Measurements from ENCODE around the gene CACNA2D2. TPM values are rescaled to one million over a fixed set of nuclear protein-coding genes. Genes with fewer than 3 reads are reported as not detected.

CACNA2D2 gene
- total RNA-seq, 1 donor from 2014 or later: 0.52 TPM

DNA sequence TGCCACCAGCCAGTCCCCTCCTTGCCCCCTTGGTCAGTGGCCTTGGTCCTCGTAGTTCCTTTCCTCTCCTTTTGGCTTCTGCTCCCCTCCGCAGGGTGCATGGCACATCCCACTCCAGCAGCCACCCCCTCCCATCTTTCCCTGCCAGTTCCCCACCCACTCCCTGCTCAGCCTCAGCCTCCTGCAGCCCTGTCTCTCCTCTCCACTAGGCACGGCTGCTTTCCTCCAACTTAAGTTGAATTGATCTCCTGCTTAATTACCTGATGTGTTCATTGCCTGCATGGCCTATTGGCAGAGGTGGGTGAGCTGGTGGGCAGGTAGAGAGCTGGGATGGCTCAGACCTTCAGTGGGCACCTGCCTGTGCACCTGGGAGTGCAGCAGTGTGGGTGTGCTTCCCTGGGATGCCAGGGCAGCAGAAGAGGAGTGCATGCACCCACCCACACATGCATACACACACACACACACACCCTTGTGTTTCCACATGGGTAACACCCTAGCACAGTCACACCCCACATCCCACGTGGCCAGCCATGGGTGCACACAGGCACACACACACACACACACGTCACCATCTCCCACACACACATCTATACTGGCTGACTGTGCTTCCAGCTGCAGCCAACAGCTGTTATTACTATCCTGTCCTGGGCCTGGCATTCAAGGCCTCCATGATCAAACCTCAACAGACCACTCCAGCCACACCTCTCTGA, 33.2 kb upstream of the CACNA2D2 start:
- no peaks in the 10 kb centered on the region for H3K4me1 Mint-ChIP-seq (ENCODE audit: low read depth)
- intact Hi-C loops (cut with micrococcal nuclease): no loop called here
- no peaks in the 10 kb centered on the region for H3K9me3 Mint-ChIP-seq
- H3K4me3 Mint-ChIP-seq: no peak overlapping the region
- DNase-seq (ENCODE audit: low spot score): no peak
- no peaks in the 10 kb centered on the region for H3K36me3 Mint-ChIP-seq (ENCODE audit: low read depth)
- H3K27ac Mint-ChIP-seq: no peak overlapping the region
- peaks cover 40% of the 10 kb centered on the region for H3K27me3 Mint-ChIP-seq (ENCODE audit: insufficient read depth)

DNA sequence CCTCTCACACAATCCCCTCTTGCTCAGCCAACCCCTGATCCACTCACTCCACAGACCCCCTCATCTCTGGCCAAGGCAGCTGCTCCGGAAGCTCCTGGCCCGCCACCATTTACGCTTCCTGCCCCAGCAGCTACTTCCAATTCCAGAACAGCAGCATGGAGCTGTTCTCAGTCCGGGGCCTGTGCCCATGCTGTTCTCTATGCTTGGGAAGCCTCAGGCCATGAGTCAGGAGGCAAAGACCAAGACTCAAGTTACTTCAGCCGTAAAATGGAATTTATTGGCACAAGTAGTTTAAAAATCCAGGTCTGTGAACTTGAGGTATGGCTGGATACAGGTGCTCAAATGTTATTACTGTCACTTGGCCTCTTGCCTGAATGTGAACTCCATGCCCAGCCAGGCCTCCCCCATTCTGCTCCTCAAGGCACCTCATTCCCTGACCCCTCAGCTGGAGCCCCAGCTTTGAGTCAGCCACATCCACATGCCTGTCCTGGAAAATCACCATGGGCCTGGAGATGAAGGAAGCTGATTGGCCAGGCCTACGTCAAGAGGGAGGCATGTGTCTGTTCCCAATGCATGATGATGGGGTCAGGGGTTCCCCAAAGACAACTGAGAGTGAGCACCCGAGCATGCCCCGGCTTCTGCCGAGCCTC, 31.4 kb upstream of the CACNA2D2 start:
- Mint-ChIP-seq H3K27ac (no peak overlapping the region), H3K4me3 (no peak overlapping the region), H3K4me1 (ENCODE audit: low read depth) (no peaks in the 10 kb centered on the region), H3K36me3 (ENCODE audit: low read depth) (no peaks in the 10 kb centered on the region), H3K27me3 (ENCODE audit: insufficient read depth) (peaks cover 52% of the 10 kb centered on the region), H3K9me3 (no peaks in the 10 kb centered on the region)
- DNase-seq (ENCODE audit: low spot score): no peak
- intact Hi-C loops (cut with micrococcal nuclease): no loop called here

DNA sequence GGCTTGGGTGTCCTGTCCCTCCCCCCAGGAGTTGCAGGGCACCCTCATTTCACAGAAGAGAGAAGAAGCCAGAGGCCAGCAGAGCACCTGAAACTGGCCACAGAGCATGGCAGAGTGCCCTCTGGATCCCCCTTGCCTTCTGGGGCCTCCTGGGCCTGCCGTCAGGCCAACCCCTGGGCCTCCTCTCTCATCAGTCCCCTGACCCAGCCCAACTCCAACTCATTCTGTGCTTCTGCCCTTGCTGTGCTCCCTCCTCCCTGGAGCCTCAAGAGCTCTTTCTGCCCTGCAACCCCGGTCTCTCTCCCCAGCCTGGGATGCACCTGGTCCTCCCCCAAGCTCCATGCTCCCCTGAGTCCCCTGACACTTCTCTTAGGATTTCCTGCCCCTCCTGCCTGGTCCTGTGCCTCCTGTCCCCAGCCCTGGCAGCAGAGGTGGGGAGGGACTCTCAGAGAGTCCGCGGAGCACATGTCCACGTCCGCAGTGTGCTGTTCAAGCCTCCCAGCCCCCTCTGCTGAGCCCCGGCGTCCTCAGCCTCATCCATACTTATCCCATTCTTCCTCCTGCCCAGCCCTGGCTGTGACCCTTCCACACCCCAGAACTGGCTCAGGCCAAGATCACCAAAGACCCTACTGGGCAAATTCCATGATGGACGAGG, 30.5 kb upstream of the CACNA2D2 start:
- Mint-ChIP-seq H3K27me3 (ENCODE audit: insufficient read depth) (peaks cover 54% of the 10 kb centered on the region), H3K4me3 (no peak overlapping the region)

DNA sequence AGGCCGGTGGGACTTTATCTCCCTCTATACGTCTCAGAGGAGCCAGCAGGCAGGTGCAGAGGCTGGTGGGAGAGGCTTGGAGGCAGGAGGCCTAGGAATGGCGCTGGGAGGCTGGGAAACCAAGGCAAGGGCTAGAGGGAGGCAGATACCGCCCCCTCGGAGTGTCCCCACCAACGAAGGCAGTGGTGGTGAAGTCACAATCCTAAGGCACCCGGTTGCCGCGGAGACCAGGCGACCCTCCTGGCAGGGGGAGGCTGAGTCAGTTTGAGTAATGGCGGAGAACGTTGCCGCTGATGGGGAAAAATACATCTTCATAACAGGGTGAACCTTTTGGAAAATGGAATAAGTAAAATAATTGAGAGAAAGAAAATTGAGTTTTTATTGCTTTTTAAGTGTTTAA, 29.9 kb upstream of the CACNA2D2 start:
- peaks cover 55% of the 10 kb centered on the region for H3K27me3 Mint-ChIP-seq (ENCODE audit: insufficient read depth)
- H3K4me3 Mint-ChIP-seq: no peak overlapping the region
- no peaks in the 10 kb centered on the region for H3K4me1 Mint-ChIP-seq (ENCODE audit: low read depth)
- intact Hi-C loops (cut with micrococcal nuclease): no loop called here
- H3K9me3 Mint-ChIP-seq: no peaks in the 10 kb centered on the region
- no peak for DNase-seq (ENCODE audit: low spot score)
- H3K27ac Mint-ChIP-seq: no peak overlapping the region
- H3K36me3 Mint-ChIP-seq (ENCODE audit: low read depth): no peaks in the 10 kb centered on the region

More for the DNA sequence above, 30.5 kb upstream of the CACNA2D2 start:
- H3K36me3 Mint-ChIP-seq (ENCODE audit: low read depth): no peaks in the 10 kb centered on the region
- DNase-seq (ENCODE audit: low spot score): no peak
- H3K4me1 Mint-ChIP-seq (ENCODE audit: low read depth): no peaks in the 10 kb centered on the region
- no peak overlapping the region for H3K27ac Mint-ChIP-seq
- H3K9me3 Mint-ChIP-seq: no peaks in the 10 kb centered on the region
- intact Hi-C loops (cut with micrococcal nuclease): no loop called here

DNA sequence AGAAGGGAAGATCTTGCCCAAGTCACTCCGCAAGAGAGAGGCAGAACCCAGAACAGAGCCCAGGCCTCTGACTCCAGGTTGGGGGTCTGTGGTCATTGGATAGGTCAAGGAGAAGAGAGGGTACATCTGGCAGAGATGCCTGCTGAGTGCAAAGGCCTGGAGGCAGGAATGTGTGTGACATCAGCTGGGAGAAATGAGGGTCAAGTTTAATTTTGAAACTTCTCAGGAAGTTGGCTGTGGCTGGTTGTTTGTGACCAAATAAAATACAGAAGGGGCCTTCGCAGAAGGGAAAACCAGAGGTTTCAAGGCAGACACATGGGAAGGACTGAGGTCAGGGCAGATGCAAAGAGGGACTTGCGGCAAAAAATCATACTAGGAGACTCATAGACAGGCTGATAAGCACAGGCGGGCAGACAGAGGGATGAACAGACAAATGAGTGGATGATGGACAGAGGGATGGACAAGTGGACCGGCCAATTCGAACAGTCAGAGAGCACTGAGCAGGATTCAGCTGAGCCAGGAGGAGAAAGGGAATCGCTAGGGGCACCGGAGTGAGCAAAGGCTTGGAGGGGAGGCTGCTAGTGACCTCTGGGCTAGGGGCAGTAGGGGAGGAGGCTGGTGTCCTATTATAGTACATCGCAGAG, 28.8 kb upstream of the CACNA2D2 start:
- H3K4me3 Mint-ChIP-seq: no peak overlapping the region
- no peaks in the 10 kb centered on the region for H3K9me3 Mint-ChIP-seq

DNA sequence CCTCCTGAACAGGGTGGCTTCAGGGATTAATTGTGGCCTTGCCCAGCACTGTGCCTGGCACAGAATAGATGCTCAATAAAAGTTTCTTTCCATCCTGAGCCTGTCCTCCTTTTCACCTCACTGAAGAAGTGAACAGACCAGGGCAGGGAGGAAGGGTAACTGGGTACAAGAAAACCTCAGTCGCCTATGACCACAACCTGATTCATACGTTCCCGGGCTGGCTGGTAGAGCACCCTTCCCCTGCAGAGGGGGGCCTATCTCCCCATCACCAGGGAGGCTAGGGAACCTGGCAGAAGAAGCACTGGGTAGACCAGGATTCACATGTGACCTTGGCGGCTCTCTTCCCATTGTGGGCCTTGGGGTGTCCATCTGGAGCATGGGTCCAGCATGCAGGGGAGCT, 27.8 kb upstream of the CACNA2D2 start:
- intact Hi-C loops (cut with micrococcal nuclease): no loop called here
- no peaks in the 10 kb centered on the region for H3K9me3 Mint-ChIP-seq
- H3K4me3 Mint-ChIP-seq: no peak overlapping the region
- no peaks in the 10 kb centered on the region for H3K4me1 Mint-ChIP-seq (ENCODE audit: low read depth)
- H3K27ac Mint-ChIP-seq: no peak overlapping the region
- DNase-seq (ENCODE audit: low spot score): no peak
- H3K36me3 Mint-ChIP-seq (ENCODE audit: low read depth): no peaks in the 10 kb centered on the region
- H3K27me3 Mint-ChIP-seq (ENCODE audit: insufficient read depth): peaks cover 50% of the 10 kb centered on the region

More for the DNA sequence above, 28.8 kb upstream of the CACNA2D2 start:
- no peak for DNase-seq (ENCODE audit: low spot score)
- Mint-ChIP-seq H3K27ac (no peak overlapping the region), H3K27me3 (ENCODE audit: insufficient read depth) (peaks cover 50% of the 10 kb centered on the region), H3K4me1 (ENCODE audit: low read depth) (no peaks in the 10 kb centered on the region), H3K36me3 (ENCODE audit: low read depth) (no peaks in the 10 kb centered on the region)
- intact Hi-C loops (cut with micrococcal nuclease): no loop called here

DNA sequence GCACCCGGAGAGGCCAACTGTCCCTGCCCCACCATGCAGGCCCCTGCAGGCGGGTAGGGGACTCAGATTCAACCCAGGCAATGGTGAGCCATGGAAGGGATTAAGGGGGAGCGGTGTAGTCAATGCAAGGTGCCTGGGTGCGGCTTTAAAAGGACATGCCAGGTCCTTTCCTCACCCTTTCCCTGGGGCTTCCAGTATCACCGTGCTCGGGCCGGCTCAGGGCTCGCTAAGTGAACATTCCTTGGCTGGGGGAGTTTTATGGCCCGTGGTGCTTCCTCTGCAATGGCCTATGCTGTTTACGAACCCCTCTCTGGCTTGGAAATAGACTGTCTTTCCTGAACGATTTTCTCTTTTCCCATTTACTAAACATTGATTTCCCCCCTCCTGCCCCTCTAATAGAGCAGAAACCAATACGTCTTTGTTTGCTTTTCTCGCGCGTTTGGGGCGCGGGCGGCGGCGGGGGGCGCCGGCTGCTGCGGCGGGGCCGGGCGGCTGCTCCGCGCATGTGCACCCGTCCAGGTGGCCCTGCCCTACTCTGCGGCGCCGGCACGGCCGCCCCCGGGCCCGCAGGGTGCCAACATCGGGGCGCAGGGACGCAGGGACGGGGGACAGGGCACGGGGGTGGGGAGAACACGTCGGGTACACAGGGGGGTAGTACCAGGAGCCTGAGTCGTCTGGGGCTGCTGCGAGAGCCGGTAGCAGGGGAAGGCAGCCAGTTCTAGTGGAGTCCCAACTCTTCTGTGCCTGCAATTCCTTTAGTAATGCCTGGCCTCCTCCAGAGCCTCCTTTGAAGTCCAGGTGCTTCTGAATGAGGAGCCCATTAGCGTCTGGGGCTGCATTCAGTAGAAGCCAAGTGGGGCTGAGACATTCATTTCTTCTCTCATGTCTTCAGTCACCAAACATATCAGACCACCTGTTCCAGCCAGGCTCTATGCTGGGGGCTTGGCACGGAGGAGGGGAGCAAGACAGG, 26.9 kb upstream of the CACNA2D2 start:
- H3K4me1 Mint-ChIP-seq (ENCODE audit: low read depth): no peaks in the 10 kb centered on the region
- peaks cover 45% of the 10 kb centered on the region for H3K27me3 Mint-ChIP-seq (ENCODE audit: insufficient read depth)
- no peak for DNase-seq (ENCODE audit: low spot score)
- no peaks in the 10 kb centered on the region for H3K36me3 Mint-ChIP-seq (ENCODE audit: low read depth)
- intact Hi-C loops (cut with micrococcal nuclease): no loop called here
- no peaks in the 10 kb centered on the region for H3K9me3 Mint-ChIP-seq
- H3K4me3 Mint-ChIP-seq: no peak overlapping the region
- no peak overlapping the region for H3K27ac Mint-ChIP-seq

DNA sequence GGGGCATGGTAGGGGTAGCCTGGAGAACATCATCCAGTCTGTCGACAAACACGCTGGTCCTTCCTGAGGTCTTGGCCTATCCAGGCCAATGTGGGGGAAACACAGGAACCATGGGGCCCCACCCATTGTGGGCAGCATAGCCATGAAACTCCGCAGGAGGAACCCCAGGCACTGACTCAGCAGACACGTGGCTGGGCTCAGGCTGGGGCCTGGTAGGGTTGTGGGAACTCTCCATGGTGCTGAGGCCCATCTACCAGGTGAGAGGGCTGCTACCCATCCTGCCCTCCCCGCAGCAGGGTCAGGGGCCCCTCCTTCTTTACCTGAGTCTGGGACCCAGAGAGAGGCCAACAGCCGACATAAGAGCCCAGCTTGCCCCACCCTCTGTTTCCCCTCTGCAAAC, 22.6 kb upstream of the CACNA2D2 start:
- intact Hi-C loops (cut with micrococcal nuclease): loop anchor here (1.0 kb wide), 1 partner anchor 16 kb away; no protein-coding TSS in a partner anchor
- DNase-seq (ENCODE audit: low spot score): peak; percentile 55
- Mint-ChIP-seq H3K4me3 (no peak overlapping the region), H3K27ac (no peak overlapping the region), H3K27me3 (ENCODE audit: insufficient read depth) (peaks cover 20% of the 10 kb centered on the region), H3K36me3 (ENCODE audit: low read depth) (no peaks in the 10 kb centered on the region), H3K4me1 (ENCODE audit: low read depth) (no peaks in the 10 kb centered on the region), H3K9me3 (no peaks in the 10 kb centered on the region)

DNA sequence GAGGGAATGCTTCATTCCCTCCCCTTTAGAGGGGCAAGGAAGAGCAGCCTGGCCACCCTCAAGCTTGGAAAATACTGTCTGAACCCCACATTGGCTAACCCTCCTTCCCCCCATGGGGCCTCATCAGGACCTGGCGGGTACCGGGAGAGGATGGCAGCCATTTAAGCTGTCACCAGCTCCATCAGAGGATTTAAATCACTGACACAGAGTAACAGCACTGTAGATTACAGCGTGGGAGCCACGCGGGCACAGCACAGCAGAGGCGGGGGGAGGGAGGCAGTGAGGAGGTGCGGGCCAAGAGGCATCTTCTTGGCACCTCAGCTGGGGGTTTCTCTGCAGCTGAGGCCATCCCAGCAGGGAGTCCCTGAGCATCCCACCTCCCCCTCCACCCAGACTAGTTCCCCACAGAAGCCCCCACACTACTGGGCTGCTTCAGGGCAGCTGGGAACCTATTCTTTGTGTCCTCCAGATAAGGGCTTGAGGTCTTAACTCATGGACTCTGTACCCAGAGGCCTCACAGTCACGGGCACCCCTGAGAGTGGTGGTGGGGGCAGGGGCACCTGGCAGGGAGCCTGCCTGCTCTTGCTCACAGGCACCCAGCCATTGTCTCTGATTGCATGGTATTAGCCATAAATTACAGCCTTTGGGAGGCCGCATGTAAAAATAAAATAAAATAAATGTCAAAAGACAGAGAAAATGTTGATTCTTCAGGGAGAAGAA, 21.9 kb upstream of the CACNA2D2 start:
- H3K27me3 Mint-ChIP-seq (ENCODE audit: insufficient read depth): peaks cover 22% of the 10 kb centered on the region
- DNase-seq (ENCODE audit: low spot score): no peak
- intact Hi-C loops (cut with micrococcal nuclease): no loop called here
- H3K9me3 Mint-ChIP-seq: no peaks in the 10 kb centered on the region
- H3K36me3 Mint-ChIP-seq (ENCODE audit: low read depth): no peaks in the 10 kb centered on the region
- H3K4me1 Mint-ChIP-seq (ENCODE audit: low read depth): no peaks in the 10 kb centered on the region
- no peak overlapping the region for H3K4me3 Mint-ChIP-seq
- no peak overlapping the region for H3K27ac Mint-ChIP-seq

DNA sequence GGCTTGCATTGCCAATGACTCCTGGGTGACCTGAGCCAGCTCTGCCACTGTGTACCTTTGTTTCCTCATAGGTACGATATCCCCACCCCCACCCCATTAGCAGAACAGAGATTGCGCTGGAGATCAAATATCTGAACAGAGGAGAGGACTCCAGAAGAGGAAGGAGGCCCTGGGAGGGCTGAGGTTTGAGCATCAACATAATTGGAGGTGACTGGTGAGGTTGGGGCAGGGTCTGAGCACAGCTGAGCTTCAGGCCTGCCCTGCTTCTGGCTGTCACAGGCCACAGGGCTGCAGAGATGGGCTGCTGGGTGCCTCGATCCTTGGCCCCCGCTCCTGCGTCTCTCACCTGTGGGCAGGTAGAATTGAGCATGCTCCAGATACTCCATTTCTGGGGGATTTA, 21.3 kb upstream of the CACNA2D2 start:
- Mint-ChIP-seq H3K27me3 (ENCODE audit: insufficient read depth) (peaks cover 17% of the 10 kb centered on the region), H3K9me3 (no peaks in the 10 kb centered on the region), H3K4me3 (no peak overlapping the region), H3K36me3 (ENCODE audit: low read depth) (no peaks in the 10 kb centered on the region), H3K4me1 (ENCODE audit: low read depth) (no peaks in the 10 kb centered on the region), H3K27ac (no peak overlapping the region)
- no peak for DNase-seq (ENCODE audit: low spot score)
- intact Hi-C loops (cut with micrococcal nuclease): no loop called here

DNA sequence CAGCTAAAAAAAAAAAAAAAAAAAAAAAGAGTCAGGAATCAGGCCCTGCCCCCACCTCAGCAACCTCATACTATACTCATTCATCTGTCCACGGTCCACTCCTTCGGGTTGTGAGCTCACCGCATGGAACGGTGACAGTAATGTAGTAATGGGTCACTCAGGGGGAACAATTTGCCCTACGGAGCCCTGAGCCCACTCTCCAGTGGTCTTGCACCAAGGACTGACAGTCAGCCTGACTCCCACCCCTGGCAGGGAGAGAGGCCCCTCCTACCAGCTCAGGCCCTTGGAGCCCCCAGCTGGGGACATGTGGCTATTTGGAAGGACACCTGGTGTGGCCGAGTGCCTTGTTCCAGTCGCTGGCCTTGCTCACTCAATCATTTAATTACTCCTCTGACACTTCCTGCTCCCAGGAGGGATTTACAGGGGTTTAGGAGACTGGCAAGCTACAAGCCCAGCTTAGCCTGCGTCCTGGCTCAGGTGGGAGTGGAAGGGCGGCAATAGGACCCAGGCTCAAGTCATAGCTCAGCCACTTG, 19.9 kb upstream of the CACNA2D2 start:
- no peaks in the 10 kb centered on the region for H3K9me3 Mint-ChIP-seq
- no peak for DNase-seq (ENCODE audit: low spot score)
- no peak overlapping the region for H3K4me3 Mint-ChIP-seq
- H3K36me3 Mint-ChIP-seq (ENCODE audit: low read depth): no peaks in the 10 kb centered on the region
- peaks cover 8% of the 10 kb centered on the region for H3K27me3 Mint-ChIP-seq (ENCODE audit: insufficient read depth)
- intact Hi-C loops (cut with micrococcal nuclease): no loop called here
- peaks cover 5% of the 10 kb centered on the region for H3K4me1 Mint-ChIP-seq (ENCODE audit: low read depth)
- H3K27ac Mint-ChIP-seq: no peak overlapping the region

Measured in activated T-helper 1 cell treated with anti-CD3 and anti-CD28 coated beads, Interleukin-12 subunit alpha, Interleukin-12 subunit beta, Interleukin-2, Interleukin-4 antibody, amounts not matched to agents 30 ng/mL and 10 ng/mL and 1 ng/mL, durations not matched to agents 14 hours and 24 hours and 36 hours (primary cell).